K562 (cell line): ENCODE results near the gene GABRR2. TPM values are rescaled to one million over a fixed set of nuclear protein-coding genes. Genes with fewer than 3 reads are reported as not detected.

Experiments
- FUS ChIP-seq: fragments of 200-400 bp; formaldehyde crosslinking; optimal IDR thresholded peaks from 2 replicates; pipeline ENCODE3; 2017; ENCODE audit warnings: low read depth, low read length
- GATAD2B ChIP-seq: fragments of 450-650 bp; IDR thresholded peaks from 2 replicates; pipeline ENCODE4 v1.6.1; 2017; ENCODE audit warnings: mild to moderate bottlenecking, borderline replicate concordance
- HEY1 ChIP-seq: fragments of 250-450 bp; sonication (Bioruptor Pico); IDR thresholded peaks from 2 replicates; pipeline ENCODE4 v1.5.0; 2020; ENCODE audit warnings: mild to moderate bottlenecking, moderate library complexity, borderline replicate concordance
- MED1 ChIP-seq: sonication (generic); formaldehyde crosslinking; IDR thresholded peaks from 2 replicates; pipeline ENCODE4 v1.8.1; 2023; ENCODE audit warnings: missing genetic modification reagents, borderline replicate concordance
- RNF2 ChIP-seq: sonication (generic); IDR thresholded peaks from 2 replicates; pipeline ENCODE4 v1.6.1; 2016
- TAF1 ChIP-seq: IDR thresholded peaks from 2 replicates; pipeline ENCODE4 v1.6.1; 2011; ENCODE audit warnings: mild to moderate bottlenecking, low read length, moderate library complexity; ENCODE audit not compliant: insufficient read depth, control insufficient read depth, severe bottlenecking; ENCODE audit errors: extremely low read depth
- U2AF2 ChIP-seq: fragments of 200-400 bp; formaldehyde crosslinking; optimal IDR thresholded peaks from 2 replicates; pipeline ENCODE3; 2017; ENCODE audit warnings: low read depth, mild to moderate bottlenecking, low read length
- ZBTB7A ChIP-seq: IDR thresholded peaks from 2 replicates; pipeline ENCODE4 v1.6.1; 2011; ENCODE audit warnings: low read depth, mild to moderate bottlenecking, low read length, moderate library complexity, borderline replicate concordance; ENCODE audit not compliant: control insufficient read depth
- ZEB2 ChIP-seq: fragments of 450-650 bp; IDR thresholded peaks from 2 replicates; pipeline ENCODE4 v1.6.1; 2016
- ZNF124 ChIP-seq: sonication (generic); formaldehyde crosslinking; IDR thresholded peaks from 2 replicates; pipeline ENCODE4 v1.8.1; 2022; ENCODE audit warnings: missing genetic modification reagents
- ZNF75A ChIP-seq: fragments of 450-650 bp; formaldehyde crosslinking; IDR thresholded peaks from 2 replicates; pipeline ENCODE4 v1.4.0; 2020; ENCODE audit warnings: mild to moderate bottlenecking
- ZNF780A ChIP-seq: fragments of 250-450 bp; sonication (Bioruptor Pico); IDR thresholded peaks from 2 replicates; pipeline ENCODE4 v1.5.0; 2021; ENCODE audit warnings: mild to moderate bottlenecking
- polyA plus RNA-seq, 8 experiments: library from polyadenylated mRNA; depleted of rRNA in 4 of 8; stranded (reverse) in 5 of 8; unstranded in 3 of 8; fragments of >200 nt; fragmentation: Nextera tagmentation in 2 of 8; fragmentation: Illumina TruSeq in 1 of 8; extraction: Ambion mirVana in 2 of 8; extraction: Trizol in 1 of 8; gene quantifications; 2 replicates each; pipeline versions ENCODE4 v1.2.1 to v1.2.3, GENCODE V29; 2011 to 2014; ENCODE audit warnings: inconsistent platforms in 1 of 8, missing spikeins in 1 of 8
- total RNA-seq, 7 experiments: library from RNA; depleted of rRNA in 6 of 7; stranded (reverse); fragments of >200 nt in 6 of 7; fragmentation: Illumina TruSeq in 2 of 7; extraction: Trizol in 2 of 7; gene quantifications; 2 replicates each; pipeline versions ENCODE4 v1.2.1 to v1.2.3, GENCODE V29; 2011 to 2021; ENCODE audit warnings: low replicate concordance in 1 of 7
- TF ChIP-seq, protein P1 (sequence below): sonication (generic); formaldehyde crosslinking; IDR thresholded peaks from 2 replicates; pipeline ENCODE4 v1.8.0; 2022; ENCODE audit warnings: missing genetic modification reagents, mild to moderate bottlenecking, borderline replicate concordance
- TF ChIP-seq, protein P2 (sequence below): fragments of 250-450 bp; sonication (Bioruptor Pico); IDR thresholded peaks from 2 replicates; pipeline ENCODE4 v1.8.0; 2021; ENCODE audit warnings: moderate library complexity, mild to moderate bottlenecking, inconsistent platforms
- TF ChIP-seq, protein P3 (sequence below): fragments of 450-650 bp; IDR thresholded peaks from 2 replicates; pipeline ENCODE4 v1.7.0; 2016; ENCODE audit warnings: borderline replicate concordance
- TF ChIP-seq, protein P4 (sequence below): sonication (generic); formaldehyde crosslinking; IDR thresholded peaks from 2 replicates; pipeline ENCODE4 v1.8.1; 2023; ENCODE audit warnings: missing genetic modification reagents, mild to moderate bottlenecking, borderline replicate concordance
- TF ChIP-seq, protein P5 (sequence below), 2 experiments: fragments of 450-650 bp in 1 of 2; sonication (generic) in 1 of 2; formaldehyde crosslinking; conservative IDR thresholded peaks; 2 replicates each; pipeline versions ENCODE4 v1.4.0 to v1.8.1; 2020 to 2022; ENCODE audit warnings: mild to moderate bottlenecking in 1 of 2, missing genetic modification reagents in 1 of 2

The GABRR2 gene
- total and polyA plus RNA-seq, 9 of the 15 experiments (the other 6 are each of a cell fraction or from before 2014, with no cell fraction given), result 0.09 to 0.13 (median 0.10) TPM; not detected in 6

DNA sequence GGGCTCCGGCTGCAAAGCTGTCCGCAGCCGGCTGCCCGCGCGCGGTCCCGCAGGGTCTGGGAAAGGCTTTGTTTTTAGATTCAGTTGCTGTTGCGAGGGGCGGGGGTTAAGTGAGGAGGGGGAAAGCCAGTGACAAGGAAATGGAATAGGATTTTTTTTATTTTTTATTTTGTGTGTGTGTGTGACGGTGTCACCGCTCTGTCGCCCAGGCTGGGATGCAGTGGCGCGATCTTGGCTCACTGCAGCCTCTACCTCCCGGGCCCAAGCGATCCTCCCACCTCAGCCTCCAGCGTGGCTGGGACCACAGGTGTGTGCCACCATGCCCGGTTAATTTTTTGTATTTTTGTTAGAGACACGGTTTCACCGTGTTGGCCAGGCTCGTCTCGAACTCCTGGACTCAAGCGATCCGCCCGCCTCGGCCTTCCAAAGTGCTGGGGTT lies 38.0 kb upstream of the GABRR2 start (continued):
- TF ChIP-seq TAF1, result no peak
- no peak for TF ChIP-seq ZBTB7A
- TF ChIP-seq ZEB2, result no peak
- TF ChIP-seq, protein P1, sequence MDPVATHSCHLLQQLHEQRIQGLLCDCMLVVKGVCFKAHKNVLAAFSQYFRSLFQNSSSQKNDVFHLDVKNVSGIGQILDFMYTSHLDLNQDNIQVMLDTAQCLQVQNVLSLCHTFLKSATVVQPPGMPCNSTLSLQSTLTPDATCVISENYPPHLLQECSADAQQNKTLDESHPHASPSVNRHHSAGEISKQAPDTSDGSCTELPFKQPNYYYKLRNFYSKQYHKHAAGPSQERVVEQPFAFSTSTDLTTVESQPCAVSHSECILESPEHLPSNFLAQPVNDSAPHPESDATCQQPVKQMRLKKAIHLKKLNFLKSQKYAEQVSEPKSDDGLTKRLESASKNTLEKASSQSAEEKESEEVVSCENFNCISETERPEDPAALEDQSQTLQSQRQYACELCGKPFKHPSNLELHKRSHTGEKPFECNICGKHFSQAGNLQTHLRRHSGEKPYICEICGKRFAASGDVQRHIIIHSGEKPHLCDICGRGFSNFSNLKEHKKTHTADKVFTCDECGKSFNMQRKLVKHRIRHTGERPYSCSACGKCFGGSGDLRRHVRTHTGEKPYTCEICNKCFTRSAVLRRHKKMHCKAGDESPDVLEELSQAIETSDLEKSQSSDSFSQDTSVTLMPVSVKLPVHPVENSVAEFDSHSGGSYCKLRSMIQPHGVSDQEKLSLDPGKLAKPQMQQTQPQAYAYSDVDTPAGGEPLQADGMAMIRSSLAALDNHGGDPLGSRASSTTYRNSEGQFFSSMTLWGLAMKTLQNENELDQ (CRISPR knock-in tag), result no peak
- no peak for TF ChIP-seq FUS
- TF ChIP-seq, protein P2, sequence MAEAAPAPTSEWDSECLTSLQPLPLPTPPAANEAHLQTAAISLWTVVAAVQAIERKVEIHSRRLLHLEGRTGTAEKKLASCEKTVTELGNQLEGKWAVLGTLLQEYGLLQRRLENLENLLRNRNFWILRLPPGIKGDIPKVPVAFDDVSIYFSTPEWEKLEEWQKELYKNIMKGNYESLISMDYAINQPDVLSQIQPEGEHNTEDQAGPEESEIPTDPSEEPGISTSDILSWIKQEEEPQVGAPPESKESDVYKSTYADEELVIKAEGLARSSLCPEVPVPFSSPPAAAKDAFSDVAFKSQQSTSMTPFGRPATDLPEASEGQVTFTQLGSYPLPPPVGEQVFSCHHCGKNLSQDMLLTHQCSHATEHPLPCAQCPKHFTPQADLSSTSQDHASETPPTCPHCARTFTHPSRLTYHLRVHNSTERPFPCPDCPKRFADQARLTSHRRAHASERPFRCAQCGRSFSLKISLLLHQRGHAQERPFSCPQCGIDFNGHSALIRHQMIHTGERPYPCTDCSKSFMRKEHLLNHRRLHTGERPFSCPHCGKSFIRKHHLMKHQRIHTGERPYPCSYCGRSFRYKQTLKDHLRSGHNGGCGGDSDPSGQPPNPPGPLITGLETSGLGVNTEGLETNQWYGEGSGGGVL (CRISPR knock-in tag), result no peak
- TF ChIP-seq GATAD2B, result no peak
- no peak for TF ChIP-seq ZNF124 (CRISPR knock-in tag)
- no peak for TF ChIP-seq MED1
- no peak for TF ChIP-seq ZNF75A (CRISPR knock-in tag)
- TF ChIP-seq, protein P3, sequence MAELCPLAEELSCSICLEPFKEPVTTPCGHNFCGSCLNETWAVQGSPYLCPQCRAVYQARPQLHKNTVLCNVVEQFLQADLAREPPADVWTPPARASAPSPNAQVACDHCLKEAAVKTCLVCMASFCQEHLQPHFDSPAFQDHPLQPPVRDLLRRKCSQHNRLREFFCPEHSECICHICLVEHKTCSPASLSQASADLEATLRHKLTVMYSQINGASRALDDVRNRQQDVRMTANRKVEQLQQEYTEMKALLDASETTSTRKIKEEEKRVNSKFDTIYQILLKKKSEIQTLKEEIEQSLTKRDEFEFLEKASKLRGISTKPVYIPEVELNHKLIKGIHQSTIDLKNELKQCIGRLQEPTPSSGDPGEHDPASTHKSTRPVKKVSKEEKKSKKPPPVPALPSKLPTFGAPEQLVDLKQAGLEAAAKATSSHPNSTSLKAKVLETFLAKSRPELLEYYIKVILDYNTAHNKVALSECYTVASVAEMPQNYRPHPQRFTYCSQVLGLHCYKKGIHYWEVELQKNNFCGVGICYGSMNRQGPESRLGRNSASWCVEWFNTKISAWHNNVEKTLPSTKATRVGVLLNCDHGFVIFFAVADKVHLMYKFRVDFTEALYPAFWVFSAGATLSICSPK, result no peak
- TF ChIP-seq, protein P4, sequence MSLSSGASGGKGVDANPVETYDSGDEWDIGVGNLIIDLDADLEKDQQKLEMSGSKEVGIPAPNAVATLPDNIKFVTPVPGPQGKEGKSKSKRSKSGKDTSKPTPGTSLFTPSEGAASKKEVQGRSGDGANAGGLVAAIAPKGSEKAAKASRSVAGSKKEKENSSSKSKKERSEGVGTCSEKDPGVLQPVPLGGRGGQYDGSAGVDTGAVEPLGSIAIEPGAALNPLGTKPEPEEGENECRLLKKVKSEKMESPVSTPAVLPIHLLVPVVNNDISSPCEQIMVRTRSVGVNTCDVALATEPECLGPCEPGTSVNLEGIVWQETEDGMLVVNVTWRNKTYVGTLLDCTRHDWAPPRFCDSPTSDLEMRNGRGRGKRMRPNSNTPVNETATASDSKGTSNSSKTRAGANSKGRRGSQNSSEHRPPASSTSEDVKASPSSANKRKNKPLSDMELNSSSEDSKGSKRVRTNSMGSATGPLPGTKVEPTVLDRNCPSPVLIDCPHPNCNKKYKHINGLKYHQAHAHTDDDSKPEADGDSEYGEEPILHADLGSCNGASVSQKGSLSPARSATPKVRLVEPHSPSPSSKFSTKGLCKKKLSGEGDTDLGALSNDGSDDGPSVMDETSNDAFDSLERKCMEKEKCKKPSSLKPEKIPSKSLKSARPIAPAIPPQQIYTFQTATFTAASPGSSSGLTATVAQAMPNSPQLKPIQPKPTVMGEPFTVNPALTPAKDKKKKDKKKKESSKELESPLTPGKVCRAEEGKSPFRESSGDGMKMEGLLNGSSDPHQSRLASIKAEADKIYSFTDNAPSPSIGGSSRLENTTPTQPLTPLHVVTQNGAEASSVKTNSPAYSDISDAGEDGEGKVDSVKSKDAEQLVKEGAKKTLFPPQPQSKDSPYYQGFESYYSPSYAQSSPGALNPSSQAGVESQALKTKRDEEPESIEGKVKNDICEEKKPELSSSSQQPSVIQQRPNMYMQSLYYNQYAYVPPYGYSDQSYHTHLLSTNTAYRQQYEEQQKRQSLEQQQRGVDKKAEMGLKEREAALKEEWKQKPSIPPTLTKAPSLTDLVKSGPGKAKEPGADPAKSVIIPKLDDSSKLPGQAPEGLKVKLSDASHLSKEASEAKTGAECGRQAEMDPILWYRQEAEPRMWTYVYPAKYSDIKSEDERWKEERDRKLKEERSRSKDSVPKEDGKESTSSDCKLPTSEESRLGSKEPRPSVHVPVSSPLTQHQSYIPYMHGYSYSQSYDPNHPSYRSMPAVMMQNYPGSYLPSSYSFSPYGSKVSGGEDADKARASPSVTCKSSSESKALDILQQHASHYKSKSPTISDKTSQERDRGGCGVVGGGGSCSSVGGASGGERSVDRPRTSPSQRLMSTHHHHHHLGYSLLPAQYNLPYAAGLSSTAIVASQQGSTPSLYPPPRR (CRISPR knock-in tag), result no peak
- TF ChIP-seq ZNF780A (CRISPR knock-in tag), result no peak
- TF ChIP-seq, protein P5, sequence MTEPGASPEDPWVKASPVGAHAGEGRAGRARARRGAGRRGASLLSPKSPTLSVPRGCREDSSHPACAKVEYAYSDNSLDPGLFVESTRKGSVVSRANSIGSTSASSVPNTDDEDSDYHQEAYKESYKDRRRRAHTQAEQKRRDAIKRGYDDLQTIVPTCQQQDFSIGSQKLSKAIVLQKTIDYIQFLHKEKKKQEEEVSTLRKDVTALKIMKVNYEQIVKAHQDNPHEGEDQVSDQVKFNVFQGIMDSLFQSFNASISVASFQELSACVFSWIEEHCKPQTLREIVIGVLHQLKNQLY (CRISPR knock-in tag; conservative IDR thresholded peaks at IDR 0.05), result no peak
- no peak for TF ChIP-seq HEY1
- TF ChIP-seq U2AF2, result no peak
- TF ChIP-seq RNF2, result no peak
